NCI-H1092 (cell line): Measurements from ENCODE around the gene SH3RF2.
"Not testable (repeated sequence)": the region's sequence is repeated elsewhere in the genome, so short reads cannot be mapped to it uniquely, and the experiment has no call there.

Source experiments
- DNase-seq: peaks from one replicate; lab custom pipeline; 2025; lab: John Stamatoyannopoulos, UW

Gene SH3RF2

GRCh38 chr5:145980259-145980658 is 43.9 kb downstream of the SH3RF2 start:
- DNase-seq: no peak

DNA sequence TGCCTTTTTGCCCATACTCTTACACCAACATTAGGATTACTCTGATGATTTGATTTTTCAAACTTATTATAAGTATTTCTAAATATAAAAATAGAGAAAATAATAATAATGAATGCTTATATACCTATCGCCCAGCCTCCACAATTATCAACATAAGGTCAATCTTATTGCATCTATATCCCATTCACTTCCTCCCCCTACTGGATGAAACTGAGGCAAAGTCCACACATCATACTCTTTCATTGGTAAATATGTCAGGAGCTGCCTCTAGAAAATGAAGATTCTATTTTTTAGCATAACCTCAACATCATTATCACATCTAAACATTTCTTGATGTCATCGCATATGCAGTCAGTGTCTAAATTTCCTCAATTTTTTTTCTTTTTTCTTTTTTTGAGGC is 44.3 kb downstream of the SH3RF2 start:
- DNase-seq: no peak

- no peak for DNase-seq
These were observed 45.5 kb downstream of the SH3RF2 start for GRCh38 chr5:145981589-145982571.

- no peak for DNase-seq
These were observed 46.4 kb downstream of the SH3RF2 start for GRCh38 chr5:145982572-145983318.

DNA sequence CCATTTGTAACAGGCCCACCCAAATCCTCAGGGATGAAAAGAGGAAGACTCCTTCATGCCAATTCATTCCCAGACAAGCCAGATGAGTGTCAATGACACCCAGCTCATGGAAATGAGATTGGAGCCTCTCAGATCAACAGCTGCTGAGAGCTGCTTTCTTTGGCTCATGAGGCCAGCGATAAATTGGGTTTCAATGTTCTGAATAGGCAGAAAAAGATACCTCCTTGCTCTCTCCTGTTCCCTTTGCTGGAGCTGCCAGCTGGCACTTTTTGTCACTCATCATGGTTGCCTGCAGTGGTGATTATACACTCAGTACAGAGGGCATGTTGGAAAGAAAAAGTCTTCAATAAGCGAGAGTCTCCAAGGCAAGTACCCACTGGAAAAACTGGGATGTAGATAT is 47.1 kb downstream of the SH3RF2 start:
- no peak for DNase-seq

DNA sequence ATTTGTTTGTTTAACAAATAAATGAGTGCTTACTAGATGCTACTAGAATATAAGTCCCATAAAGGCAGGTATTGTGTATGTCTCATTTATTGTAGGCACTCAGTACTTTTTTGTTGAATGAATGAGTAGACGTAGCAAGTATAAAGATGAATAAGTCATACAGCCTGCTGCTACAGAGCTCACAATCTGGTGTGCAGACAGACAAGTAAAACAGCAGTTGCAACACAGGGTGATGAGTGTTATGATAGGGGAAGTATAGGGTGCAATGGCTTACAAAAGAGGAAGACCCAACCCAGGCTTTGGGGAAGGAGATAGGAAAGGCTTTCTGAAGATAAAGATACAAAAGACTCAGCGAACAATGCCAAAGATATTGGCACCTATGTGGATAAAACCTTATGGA is 47.7 kb downstream of the SH3RF2 start:
- DNase-seq: no peak

DNA sequence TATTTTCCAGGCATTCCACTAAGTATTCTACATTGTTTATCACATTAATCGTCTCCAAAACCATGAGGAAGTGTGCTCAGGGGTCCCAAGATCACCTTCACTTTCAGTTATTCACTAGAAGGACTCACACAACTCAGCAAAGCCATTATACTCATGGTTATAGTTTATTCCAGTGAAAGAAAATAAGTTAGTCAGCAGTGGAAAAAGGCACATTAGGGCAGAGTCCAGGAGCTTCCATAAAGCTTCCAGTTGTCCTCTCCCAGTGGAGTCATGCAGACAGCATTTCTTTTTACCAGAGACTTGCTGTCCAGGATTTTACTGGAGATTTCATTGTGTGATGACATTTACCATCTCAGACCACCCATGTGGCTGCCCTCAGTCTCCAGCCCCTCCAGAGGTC is 51.5 kb downstream of the SH3RF2 start:
- DNase-seq: no peak

- no peak for DNase-seq
These were observed 52.6 kb downstream of the SH3RF2 start for GRCh38 chr5:145988993-145989392.

- no peak for DNase-seq
These were observed 53.0 kb downstream of the SH3RF2 start for GRCh38 chr5:145989428-145989827.

DNA sequence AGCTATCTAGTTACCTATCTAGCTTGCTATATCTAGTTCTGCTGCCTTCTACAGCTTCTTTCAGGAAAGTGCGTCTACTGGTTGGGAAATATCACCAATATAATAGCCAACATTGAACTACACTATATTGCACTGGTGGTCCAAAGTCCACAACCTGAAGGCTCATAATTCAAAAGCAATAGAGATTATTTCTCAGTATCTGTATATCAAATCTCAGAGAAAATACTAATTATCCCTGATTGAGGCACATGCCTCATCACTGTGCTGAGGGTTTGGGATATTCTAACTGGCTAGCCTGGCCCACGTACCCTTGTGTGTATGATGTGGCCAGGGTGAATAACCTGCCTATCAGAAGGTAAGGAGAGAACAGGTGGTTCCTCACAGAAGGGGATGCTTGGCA is 53.8 kb downstream of the SH3RF2 start:
- DNase-seq: no peak

DNA sequence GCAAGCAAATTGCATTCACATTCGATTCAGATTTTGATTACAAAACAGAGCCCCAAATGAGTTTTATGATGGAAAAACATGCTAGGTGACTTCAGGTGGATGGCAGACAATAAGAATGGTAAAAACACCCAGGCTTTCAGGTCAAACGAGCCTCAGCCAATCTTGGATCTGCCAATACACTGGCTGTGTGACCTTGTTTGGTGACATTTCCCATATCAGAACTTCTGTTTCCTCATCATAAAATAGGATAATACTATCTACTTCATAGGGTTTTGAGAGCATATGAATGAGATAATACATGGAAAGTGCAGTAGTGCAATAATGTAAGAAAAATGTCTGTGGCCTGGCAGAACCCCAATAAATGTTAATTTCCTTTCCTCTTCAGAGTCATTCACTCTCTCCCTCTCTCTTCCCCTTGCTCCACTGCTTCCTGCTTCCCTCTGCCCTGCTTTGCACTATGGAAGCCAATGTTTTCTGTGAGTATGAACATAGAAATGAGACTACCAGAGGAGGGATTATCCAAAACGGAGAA is 54.7 kb downstream of the SH3RF2 start:
- DNase-seq: no peak

- not testable (repeated sequence) for DNase-seq
These were observed 57.2 kb downstream of the SH3RF2 start for GRCh38 chr5:145993538-145993937.

- DNase-seq: no peak
These were observed 59.8 kb downstream of the SH3RF2 start for GRCh38 chr5:145996135-145996534.

DNA sequence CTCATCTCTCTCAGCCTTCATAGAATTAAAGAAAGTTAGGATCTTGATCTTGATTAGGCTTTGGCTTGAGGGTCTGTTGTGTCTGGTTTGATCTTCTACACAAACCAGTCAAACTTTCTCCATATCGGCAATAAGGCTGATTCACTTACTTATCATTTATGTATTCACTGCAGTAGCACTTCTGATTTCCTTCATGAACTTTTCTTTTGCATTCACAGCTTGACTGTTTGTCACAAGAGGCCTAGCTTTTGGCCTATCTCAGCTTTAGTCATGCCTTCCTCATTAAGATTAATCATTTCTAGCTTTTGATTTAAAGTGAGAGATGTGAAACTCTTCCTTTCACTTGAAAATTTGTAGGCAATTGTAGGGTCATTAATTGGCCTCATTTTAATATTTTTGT is 62.8 kb downstream of the SH3RF2 start:
- no peak for DNase-seq

GRCh38 chr5:146000072-146000471 is 63.7 kb downstream of the SH3RF2 start:
- no peak for DNase-seq

DNA sequence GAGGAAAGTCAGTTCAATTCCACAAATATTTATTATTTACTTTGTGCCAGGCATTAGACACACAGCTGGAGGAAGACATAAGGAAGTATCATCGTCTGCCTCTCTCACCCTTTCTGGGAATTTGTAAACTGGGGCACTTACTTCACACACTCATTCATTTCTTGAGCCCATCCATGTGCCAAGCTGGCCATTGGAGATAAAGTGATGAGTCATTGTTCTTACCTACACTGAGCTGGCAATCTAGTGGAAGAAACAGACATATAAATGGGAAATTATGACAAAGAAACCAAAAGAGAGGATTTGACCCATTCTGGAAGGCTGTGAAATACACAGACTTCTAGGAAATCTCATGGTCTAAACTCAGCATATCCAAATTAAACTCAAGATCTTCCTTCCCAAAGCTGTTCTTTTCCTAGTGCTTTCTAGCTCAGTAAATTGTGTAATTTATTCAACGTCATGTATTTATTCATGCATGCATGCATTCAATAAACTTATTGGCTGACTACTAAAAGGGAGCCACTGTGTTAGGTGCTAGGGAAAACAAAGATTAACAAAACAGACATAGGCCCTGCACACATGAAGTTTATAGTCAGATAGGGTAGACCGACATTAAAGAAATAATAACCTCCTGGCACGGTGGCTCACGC is 65.3 kb downstream of the SH3RF2 start:
- DNase-seq: no peak

GRCh38 chr5:146002491-146002890 is 66.1 kb downstream of the SH3RF2 start:
- DNase-seq: no peak

GRCh38 chr5:146003852-146004251 is 67.5 kb downstream of the SH3RF2 start:
- no peak for DNase-seq

DNA sequence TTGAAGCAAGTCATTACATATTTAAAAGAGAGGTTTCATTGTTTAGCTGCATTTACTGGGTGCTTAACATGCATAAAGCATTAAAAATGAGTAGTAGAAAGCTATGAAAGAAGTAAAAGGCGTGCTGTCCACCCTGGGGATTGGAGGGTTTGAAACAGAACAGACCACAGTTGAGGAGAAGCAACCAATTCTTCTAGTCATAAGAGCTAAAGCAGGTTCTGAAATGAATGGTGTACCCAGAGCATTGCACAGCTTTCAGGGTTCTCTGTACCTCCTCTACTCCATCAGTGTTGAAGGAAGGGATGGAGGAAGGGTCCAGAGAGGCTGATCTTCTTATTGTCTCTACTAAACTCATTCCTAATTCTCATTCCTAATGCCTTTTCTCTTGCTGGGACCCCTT is 68.9 kb downstream of the SH3RF2 start:
- no peak for DNase-seq

- DNase-seq: no peak
These were observed 69.3 kb downstream of the SH3RF2 start for GRCh38 chr5:146005723-146006122.

GRCh38 chr5:146006470-146007190 is 70.3 kb downstream of the SH3RF2 start:
- no peak for DNase-seq

DNA sequence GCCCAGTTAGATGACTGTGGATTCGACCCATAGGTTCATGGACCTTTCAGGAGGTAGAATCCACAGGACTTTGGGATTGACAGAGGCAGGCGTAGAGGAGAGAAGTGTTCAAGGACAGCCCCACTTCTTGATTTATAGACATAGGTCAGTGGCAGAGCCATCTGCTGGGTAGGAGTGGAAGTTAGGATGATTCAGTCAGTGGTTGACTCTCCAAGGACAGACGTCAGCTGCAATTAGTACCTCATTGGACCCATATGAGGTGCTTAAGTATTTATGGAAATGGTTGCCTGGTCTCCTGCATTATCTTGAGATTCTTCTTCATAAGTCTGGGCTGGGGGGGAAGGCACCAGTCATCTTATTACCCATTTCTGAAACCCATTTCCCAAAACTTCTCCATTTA is 70.9 kb downstream of the SH3RF2 start:
- DNase-seq: no peak
